ENCODE results near the gene CLDN4.
A peak's percentile ranks its signal among the peaks of the same experiment; 100 is the strongest.

The CLDN4 gene

DNA sequence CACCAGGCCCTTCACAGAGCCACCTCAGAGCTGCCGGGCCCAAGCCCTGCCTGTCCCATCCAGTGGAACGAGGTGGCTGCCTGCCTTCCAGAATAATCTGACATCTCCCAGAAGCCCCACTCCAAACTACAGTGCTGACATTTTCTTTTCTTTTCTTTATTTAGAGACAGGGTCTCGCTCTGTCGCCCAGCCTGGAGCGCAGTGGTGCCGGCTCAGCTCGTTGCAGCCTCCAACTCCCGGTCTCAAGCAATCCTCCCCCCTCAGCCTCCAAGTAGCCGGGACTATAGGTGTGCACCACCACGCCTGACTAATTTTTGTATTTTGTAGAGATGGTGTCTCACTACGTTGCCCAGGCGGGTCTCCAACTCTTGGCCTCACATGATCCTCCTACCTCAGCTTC is 30.5 kb downstream of the CLDN4 start:
- H3K36me3 ChIP-seq (ENCODE audit: control insufficient read depth, low read length): no peaks in the 10 kb centered on the region
- no peaks in the 10 kb centered on the region for H3K79me2 ChIP-seq (ENCODE audit: control insufficient read depth, low read length)
- H4K20me1 ChIP-seq (ENCODE audit: control insufficient read depth, insufficient read depth, low read depth, low read length): no peaks in the 10 kb centered on the region
- no peak overlapping the region for H3K4me3 ChIP-seq (ENCODE audit: low read length)
- TF ChIP-seq, protein P1, sequence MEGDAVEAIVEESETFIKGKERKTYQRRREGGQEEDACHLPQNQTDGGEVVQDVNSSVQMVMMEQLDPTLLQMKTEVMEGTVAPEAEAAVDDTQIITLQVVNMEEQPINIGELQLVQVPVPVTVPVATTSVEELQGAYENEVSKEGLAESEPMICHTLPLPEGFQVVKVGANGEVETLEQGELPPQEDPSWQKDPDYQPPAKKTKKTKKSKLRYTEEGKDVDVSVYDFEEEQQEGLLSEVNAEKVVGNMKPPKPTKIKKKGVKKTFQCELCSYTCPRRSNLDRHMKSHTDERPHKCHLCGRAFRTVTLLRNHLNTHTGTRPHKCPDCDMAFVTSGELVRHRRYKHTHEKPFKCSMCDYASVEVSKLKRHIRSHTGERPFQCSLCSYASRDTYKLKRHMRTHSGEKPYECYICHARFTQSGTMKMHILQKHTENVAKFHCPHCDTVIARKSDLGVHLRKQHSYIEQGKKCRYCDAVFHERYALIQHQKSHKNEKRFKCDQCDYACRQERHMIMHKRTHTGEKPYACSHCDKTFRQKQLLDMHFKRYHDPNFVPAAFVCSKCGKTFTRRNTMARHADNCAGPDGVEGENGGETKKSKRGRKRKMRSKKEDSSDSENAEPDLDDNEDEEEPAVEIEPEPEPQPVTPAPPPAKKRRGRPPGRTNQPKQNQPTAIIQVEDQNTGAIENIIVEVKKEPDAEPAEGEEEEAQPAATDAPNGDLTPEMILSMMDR (IDR thresholded peaks at IDR 0.05; ENCODE audit: low read depth, low read length, poor library complexity, severe bottlenecking): no peak
- no peak for TF ChIP-seq EZH2phosphoT487 (IDR thresholded peaks at IDR 0.05; ENCODE audit: borderline replicate concordance, low read length)
- H3K27ac ChIP-seq (ENCODE audit: low read depth, low read length): no peak overlapping the region
- peaks cover 9% of the 10 kb centered on the region for H3K27me3 ChIP-seq (ENCODE audit: control insufficient read depth, low read length)
- no peaks in the 10 kb centered on the region for H3K9me3 ChIP-seq (ENCODE audit: control insufficient read depth, insufficient read depth, low read length)
- H3F3A ChIP-seq (ENCODE audit: control insufficient read depth, insufficient read depth): no peaks in the 10 kb centered on the region
- no peak overlapping the region for H3K4me2 ChIP-seq (ENCODE audit: low read length)
- H3K9me2 ChIP-seq (replicated peaks; ENCODE audit: control insufficient read depth, low read length): no peaks in the 10 kb centered on the region
- no peaks in the 10 kb centered on the region for H3K4me1 ChIP-seq (ENCODE audit: control insufficient read depth, low read length)

DNA sequence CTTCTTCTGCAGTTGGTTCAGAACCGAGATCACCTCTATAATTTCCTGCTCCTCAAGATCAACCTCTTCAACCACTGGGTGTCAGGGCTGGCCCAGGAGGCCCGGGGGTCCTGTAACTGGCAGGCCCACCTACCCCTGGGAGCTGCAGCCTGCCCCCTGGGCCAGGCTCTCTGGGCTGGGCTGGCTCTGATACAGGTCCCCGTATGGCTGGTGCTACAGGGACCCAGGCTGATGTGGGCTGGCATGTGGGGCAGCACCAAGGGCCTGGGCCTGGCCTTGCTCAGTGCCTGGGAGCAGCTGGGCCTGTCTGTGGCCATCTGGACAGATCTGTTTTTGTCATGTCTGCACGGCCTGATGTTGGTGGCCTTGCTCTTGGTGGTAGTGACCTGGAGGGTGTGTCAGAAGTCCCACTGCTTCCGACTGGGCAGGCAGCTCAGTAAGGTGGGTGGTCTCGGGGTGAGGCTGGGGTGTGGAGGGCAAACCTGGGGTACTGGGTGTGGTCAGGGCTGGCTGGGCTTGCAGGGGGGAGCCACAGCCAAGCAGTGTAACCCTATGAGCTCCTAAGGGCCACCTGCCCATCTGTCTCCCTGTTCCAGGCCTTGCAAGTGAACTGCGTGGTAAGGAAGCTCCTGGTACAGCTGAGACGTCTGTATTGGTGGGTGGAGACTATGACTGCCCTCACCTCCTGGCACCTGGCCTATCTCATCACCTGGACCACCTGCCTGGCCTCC is 34.4 kb downstream of the CLDN4 start:
- no peak overlapping the region for H3K4me3 ChIP-seq (ENCODE audit: low read length)
- H3K9me3 ChIP-seq (ENCODE audit: control insufficient read depth, insufficient read depth, low read length): no peaks in the 10 kb centered on the region
- H3K4me2 ChIP-seq (ENCODE audit: low read length): no peak overlapping the region
- H3K36me3 ChIP-seq (ENCODE audit: control insufficient read depth, low read length): no peaks in the 10 kb centered on the region
- no peaks in the 10 kb centered on the region for H4K20me1 ChIP-seq (ENCODE audit: control insufficient read depth, insufficient read depth, low read depth, low read length)
- no peaks in the 10 kb centered on the region for H3K79me2 ChIP-seq (ENCODE audit: control insufficient read depth, low read length)
- H3K27me3 ChIP-seq (ENCODE audit: control insufficient read depth, low read length): no peaks in the 10 kb centered on the region; the same call in 1 of the 2 replicates
- no peak overlapping the region for H3K27ac ChIP-seq (ENCODE audit: low read depth, low read length)
- no peak for TF ChIP-seq EZH2phosphoT487 (IDR thresholded peaks at IDR 0.05; ENCODE audit: borderline replicate concordance, low read length)
- TF ChIP-seq, protein P1 (IDR thresholded peaks at IDR 0.05; ENCODE audit: low read depth, low read length, poor library complexity, severe bottlenecking): no peak
- no peaks in the 10 kb centered on the region for H3F3A ChIP-seq (ENCODE audit: control insufficient read depth, insufficient read depth)
- no peaks in the 10 kb centered on the region for H3K9me2 ChIP-seq (replicated peaks; ENCODE audit: control insufficient read depth, low read length)
- no peaks in the 10 kb centered on the region for H3K4me1 ChIP-seq (ENCODE audit: control insufficient read depth, low read length)

DNA sequence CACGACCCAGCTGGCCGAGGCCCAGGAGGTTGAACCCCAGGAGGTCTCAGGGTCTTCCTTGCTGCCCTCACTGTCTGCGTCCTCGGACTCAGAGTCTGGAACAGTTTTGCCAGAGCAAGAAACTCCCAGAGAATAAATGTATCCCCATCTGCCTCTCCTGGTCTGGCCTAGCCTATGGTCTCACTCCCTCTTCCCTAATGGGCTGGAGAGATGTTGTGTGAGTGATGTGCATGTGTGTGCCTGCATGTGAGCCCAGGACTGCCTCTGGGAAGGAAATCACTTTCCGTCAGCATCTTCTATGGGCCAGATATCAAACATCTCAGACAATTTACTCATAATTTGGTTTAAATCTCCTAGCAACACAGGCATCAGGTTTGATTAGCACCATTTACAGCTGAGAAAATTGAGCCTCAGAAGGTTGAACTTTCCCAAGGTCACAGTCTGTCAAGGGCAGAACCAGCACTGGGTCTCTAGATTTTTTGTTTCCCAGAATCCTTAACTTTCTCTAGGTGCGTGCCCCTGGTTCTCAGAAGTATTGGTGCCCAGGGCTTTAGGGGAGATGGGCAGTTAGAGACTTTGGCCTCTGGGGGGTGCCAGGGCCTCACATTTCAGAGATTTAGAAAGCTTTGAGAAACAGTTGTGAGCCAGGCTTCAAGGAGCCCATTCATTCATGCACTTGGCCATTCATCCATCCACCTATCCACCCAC is 35.1 kb downstream of the CLDN4 start:
- H3K9me2 ChIP-seq (replicated peaks; ENCODE audit: control insufficient read depth, low read length): no peaks in the 10 kb centered on the region

More for the DNA sequence above, 35.1 kb downstream of the CLDN4 start:
- Histone ChIP-seq H3K4me2 (ENCODE audit: low read length) (no peak overlapping the region), H3F3A (ENCODE audit: control insufficient read depth, insufficient read depth) (no peaks in the 10 kb centered on the region), H3K4me1 (ENCODE audit: control insufficient read depth, low read length) (no peaks in the 10 kb centered on the region), H3K36me3 (ENCODE audit: control insufficient read depth, low read length) (no peaks in the 10 kb centered on the region), H4K20me1 (ENCODE audit: control insufficient read depth, insufficient read depth, low read depth, low read length) (no peaks in the 10 kb centered on the region), H3K79me2 (ENCODE audit: control insufficient read depth, low read length) (no peaks in the 10 kb centered on the region), H3K27ac (ENCODE audit: low read depth, low read length) (no peak overlapping the region), H3K9me3 (ENCODE audit: control insufficient read depth, insufficient read depth, low read length) (no peaks in the 10 kb centered on the region), H3K4me3 (ENCODE audit: low read length) (no peak overlapping the region), H3K27me3 (ENCODE audit: control insufficient read depth, low read length) (no peaks in the 10 kb centered on the region)
- TF ChIP-seq, protein P1 (IDR thresholded peaks at IDR 0.05; ENCODE audit: low read depth, low read length, poor library complexity, severe bottlenecking): peak; percentile 73
- TF ChIP-seq EZH2phosphoT487 (IDR thresholded peaks at IDR 0.05; ENCODE audit: borderline replicate concordance, low read length): no peak

Measured in DOHH2 (cell line).